CD1c-positive myeloid dendritic cell (primary cell): ENCODE data around the gene COG4.
A peak's percentile ranks its signal among the peaks of the same experiment; 100 is the strongest.
"Not testable (repeated sequence)": the region's sequence is repeated elsewhere in the genome, so short reads cannot be mapped to it uniquely, and the experiment has no call there.

ENCODE experiments used
- DNase-seq: peaks from one replicate; pipeline ENCODE4 v3.0.0-alpha.2; 2016; ENCODE audit errors: extremely low spot score

COG4 gene

GRCh38 chr16:70527315-70527996 lies 4.1 kb upstream of the COG4 start:
- DNase-seq = no peak

- no peak for DNase-seq
Measured at GRCh38 chr16:70526403-70526802, 3.0 kb upstream of the COG4 start.

- DNase-seq = not testable (repeated sequence)
Measured at GRCh38 chr16:70524399-70524825, 1.1 kb upstream of the COG4 start.

- DNase-seq = no peak
Measured at GRCh38 chr16:70523743-70524398, 517 bp upstream of the COG4 start, which contains the start of gene SF3B3. Gene SF3B3 (plus strand): TSS chr16:70523816. CDS start chr16:70526657, 2,841 bp downstream.

- DNase-seq = peak; percentile 28
Measured at GRCh38 chr16:70522216-70523075, 908 bp downstream of the COG4 start.

GRCh38 chr16:70520612-70521297 lies 2.6 kb downstream of the COG4 start:
- peak; percentile 15 for DNase-seq

GRCh38 chr16:70512456-70512855 lies 10.9 kb downstream of the COG4 start:
- DNase-seq = no peak

GRCh38 chr16:70511833-70512232 lies 11.5 kb downstream of the COG4 start:
- DNase-seq = no peak

GRCh38 chr16:70510216-70510615 lies 13.1 kb downstream of the COG4 start:
- DNase-seq = no peak

- DNase-seq = no peak
Measured at GRCh38 chr16:70508752-70509151, 14.6 kb downstream of the COG4 start.

- DNase-seq = no peak
Measured at GRCh38 chr16:70496513-70496912, 26.8 kb downstream of the COG4 start.

- no peak for DNase-seq
Measured at GRCh38 chr16:70495425-70496182, 27.8 kb downstream of the COG4 start.

- DNase-seq = no peak
Measured at GRCh38 chr16:70494777-70495176, 28.6 kb downstream of the COG4 start.

- no peak for DNase-seq
Measured at GRCh38 chr16:70494202-70494770, 29.1 kb downstream of the COG4 start.

- no peak for DNase-seq
Measured at GRCh38 chr16:70493802-70494201, 29.6 kb downstream of the COG4 start.

- peak; percentile 41 for DNase-seq
Measured at GRCh38 chr16:70490261-70490660, 33.1 kb downstream of the COG4 start.

GRCh38 chr16:70484867-70485266 lies 38.5 kb downstream of the COG4 start:
- DNase-seq = no peak

GRCh38 chr16:70483426-70483825 lies 39.9 kb downstream of the COG4 start:
- no peak for DNase-seq

- DNase-seq = no peak
Measured at GRCh38 chr16:70482624-70483023, 40.7 kb downstream of the COG4 start.

- DNase-seq = no peak
Measured at GRCh38 chr16:70481929-70482536, 41.3 kb downstream of the COG4 start.
